NCI-H345 treated with DMSO at 0.1 percent for 48 hours (cell line): ENCODE data around the gene EWSR1.

Source experiments
- DNase-seq: peaks from one replicate; lab custom pipeline; 2025; ENCODE audit not compliant: unreplicated experiment; lab: John Stamatoyannopoulos, UW

The EWSR1 gene

GRCh38 chr22:29267462-29267857 lies 608 bp upstream of the EWSR1 start:
- no peak for DNase-seq

GRCh38 chr22:29268511-29269229 lies 602 bp downstream of the EWSR1 start:
- DNase-seq = no peak

- DNase-seq = no peak
Observed at GRCh38 chr22:29269230-29269604, 1.1 kb downstream of the EWSR1 start.

GRCh38 chr22:29269731-29270474 lies 1.8 kb downstream of the EWSR1 start:
- no peak for DNase-seq

DNA sequence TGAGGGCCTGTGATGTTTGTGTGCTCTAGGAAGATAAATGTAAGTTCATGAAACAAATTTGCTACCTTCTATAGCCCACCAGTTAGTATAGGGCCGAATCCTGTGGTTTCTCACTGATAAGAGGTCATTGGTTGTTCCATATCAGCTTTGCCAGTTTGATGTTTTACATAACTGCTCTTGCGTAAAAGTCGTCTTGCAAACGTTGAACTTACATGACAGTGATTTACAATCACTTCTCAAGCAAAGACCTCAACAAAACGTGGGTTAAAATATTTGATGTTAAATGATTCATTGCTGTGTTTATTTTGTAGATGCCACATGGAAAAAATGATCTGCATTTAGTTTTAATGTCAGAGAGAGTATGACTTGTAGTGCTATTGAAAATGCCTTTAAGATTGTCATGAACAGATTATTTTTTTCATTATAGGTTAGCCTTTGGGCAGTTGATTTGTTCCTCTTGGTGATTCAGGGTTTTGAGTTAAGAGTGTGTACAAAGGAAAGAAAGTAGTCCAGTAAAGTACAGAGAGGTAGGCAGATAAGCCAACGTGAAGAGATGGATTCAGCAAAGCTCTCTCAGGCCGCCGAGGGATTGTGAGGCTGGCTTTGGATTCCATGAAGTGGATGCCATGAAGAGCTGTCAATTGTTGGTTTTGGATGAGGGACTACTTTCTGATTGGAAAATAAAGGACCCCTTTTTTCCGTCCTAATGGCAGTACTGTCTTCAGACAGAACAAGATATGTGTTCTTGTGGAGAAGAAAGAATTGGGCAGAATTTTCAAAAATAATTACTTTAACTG lies 2.6 kb downstream of the EWSR1 start:
- DNase-seq = no peak

DNA sequence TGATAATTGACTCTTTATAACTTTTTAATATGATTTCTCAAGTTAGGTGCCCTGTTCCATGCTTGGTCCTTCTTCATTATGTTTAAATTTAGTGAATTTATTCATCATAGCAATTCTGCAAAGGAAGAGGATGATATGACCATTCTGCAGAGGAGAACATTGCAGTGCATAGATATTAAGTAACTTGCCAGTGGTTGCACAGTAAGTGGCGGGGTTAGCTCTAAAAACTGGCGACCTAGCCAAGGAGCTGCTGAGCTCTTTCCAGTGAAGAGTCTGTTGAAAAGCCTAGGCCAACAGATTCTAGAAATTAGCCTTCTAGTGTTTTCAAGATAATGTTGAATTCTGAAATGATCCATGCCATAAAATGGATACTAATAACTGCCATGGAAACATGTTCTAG lies 4.6 kb downstream of the EWSR1 start:
- DNase-seq = no peak

GRCh38 chr22:29275167-29275566 lies 7.1 kb downstream of the EWSR1 start:
- DNase-seq = no peak

DNA sequence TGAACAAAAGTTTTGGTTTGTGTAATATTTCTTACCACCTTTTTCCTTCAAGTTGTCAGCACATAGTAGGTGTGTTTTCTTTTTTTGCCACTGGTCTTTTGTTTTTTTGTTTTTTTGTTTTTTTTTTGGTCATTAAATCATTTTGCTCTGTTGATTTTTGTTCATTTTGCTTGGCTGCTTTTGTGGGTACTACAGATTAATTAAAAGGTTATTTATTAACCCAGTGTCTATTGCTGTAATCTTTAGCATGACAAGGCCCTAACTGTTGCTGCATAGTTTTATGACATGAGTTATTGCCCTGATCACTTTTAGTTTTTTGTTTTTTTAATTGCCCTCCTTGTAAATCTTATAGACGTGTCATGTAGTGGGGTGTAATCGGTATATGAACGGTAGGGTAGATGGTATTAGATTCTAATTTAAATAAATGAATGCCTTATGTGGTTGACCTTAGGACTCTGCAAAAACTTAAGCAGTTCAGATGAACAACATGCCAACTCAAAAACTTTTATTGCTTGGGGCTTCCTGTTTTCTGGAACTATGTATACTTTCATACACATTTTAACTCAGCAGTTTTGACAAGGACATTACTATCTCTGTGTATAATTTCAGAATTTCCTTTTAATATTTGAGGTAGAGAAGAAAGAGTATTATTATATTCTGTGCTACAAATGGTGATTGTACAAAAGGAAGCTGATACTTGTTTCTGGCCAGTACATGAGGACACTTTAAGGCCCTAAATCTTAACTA lies 7.9 kb downstream of the EWSR1 start:
- DNase-seq = no peak

GRCh38 chr22:29277927-29278326 lies 9.9 kb downstream of the EWSR1 start:
- DNase-seq = no peak

DNA sequence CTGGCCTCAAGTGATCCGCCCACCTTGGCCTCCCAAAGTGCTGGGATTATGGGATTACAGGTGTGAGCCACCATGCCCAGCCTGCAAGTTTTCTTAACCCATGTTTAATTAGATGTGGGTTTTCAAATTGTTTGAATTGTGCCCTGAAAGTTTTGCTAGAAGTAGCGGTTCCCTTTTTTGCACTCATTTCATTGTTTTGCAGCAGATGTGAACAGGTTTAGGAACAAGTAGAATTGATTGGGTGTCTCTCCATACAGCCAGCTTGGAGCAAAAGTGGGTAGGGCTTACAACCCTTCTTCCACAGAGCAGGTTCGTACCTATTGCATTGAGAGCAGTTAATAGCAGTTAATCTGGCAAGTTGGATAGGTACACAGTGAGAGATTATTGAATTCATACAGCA lies 16.1 kb downstream of the EWSR1 start:
- no peak for DNase-seq

DNA sequence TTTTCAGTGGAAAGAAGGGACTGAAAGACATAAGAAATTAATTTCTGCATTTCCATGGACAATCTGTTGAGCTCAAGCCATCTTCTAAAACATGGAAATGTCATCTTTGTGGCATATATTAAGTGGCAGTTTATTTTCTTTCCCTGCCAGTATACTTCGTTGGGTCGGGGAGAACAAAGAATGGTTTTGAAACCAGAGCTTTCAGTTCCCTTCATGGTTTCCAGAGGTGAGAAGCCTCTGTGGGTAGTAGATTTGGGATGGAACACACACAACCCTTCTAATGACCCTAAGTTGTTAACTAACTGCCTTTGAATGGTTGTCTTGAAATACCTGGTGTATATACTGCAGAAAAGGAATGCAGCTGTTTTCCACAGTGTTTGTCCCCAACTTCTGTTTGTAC lies 20.8 kb downstream of the EWSR1 start:
- DNase-seq = no peak

GRCh38 chr22:29290061-29290460 lies 22.0 kb downstream of the EWSR1 start:
- DNase-seq = no peak

GRCh38 chr22:29291215-29291614 lies 23.1 kb downstream of the EWSR1 start:
- no peak for DNase-seq

- no peak for DNase-seq
Observed at GRCh38 chr22:29292379-29292778, 24.3 kb downstream of the EWSR1 start.

DNA sequence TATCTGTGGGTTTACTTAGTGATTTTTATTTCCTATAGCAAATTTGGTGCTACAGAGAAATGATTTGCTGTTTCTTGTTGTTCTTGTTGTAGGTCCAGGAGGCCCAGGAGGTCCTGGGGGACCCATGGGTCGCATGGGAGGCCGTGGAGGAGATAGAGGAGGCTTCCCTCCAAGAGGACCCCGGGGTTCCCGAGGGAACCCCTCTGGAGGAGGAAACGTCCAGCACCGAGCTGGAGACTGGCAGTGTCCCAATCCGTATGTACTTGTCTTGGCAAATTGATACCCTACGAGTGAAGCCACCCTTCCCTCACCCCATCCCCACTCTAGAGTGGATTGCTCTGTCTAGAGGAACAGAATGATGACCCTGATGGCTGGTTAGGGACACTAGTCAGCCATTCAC lies 30.6 kb downstream of the EWSR1 start:
- no peak for DNase-seq

- no peak for DNase-seq
Observed at GRCh38 chr22:29299136-29299900, 31.2 kb downstream of the EWSR1 start.

GRCh38 chr22:29300467-29300806 lies 32.4 kb downstream of the EWSR1 start:
- no peak for DNase-seq

DNA sequence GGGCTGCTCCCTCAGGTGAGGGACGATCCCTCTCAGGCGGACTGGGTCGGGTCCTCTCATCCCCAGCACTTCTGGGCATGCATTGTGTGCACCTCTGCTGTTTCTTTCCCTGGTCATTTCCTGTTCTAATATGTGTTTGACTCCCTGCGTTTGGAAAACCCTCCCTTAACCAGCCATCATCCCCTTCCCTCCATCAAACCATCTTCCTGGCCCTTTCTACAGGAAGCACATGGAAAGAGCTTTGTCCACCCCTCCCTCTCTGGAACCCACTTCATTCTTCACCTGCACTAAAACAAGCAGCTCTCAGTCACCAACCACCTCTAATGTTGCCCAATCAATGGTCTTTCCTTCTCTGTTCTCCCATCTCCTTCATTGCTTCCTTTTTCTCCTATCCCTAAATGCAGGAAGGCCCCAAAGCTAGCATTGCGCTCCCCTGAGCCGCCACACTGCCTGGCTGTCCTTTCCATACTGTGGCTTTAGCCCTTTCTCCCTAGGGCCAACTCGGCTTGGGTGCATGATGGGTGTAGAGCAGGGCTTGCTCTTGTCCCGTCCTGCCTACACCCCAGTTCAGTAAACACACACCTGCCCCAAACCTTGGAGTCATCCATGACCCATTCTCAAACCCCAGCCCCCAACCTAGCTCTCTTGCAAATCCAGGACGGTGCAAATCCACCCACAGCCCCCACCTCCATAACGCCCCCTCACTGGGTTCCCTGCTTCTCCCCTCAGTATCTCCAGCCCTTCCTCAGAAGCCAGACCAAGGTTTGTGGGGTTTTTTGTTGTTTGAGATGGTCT lies 32.9 kb downstream of the EWSR1 start:
- DNase-seq = no peak

- no peak for DNase-seq
Observed at GRCh38 chr22:29301716-29302401, 33.8 kb downstream of the EWSR1 start.

- DNase-seq = no peak
Observed at GRCh38 chr22:29302402-29302680, 34.3 kb downstream of the EWSR1 start.
